ENCODE measurements around the gene VEPH1. TPM values are rescaled to one million over a fixed set of nuclear protein-coding genes. Genes with fewer than 3 reads are reported as not detected.

VEPH1 gene
- total RNA-seq, 1 donor from 2014 or later = 261 TPM

- DNase-seq (ENCODE audit: low read depth, low spot score) = no peak
These were observed 114.2 kb downstream of the VEPH1 start for GRCh38 chr3:157388976-157389375.

- no peak for DNase-seq (ENCODE audit: low read depth, low spot score)
These were observed 115.3 kb downstream of the VEPH1 start for GRCh38 chr3:157387708-157388435.

GRCh38 chr3:157384491-157384890, 118.7 kb downstream of the VEPH1 start:
- no peak for DNase-seq (ENCODE audit: low read depth, low spot score)

GRCh38 chr3:157384031-157384430, 119.2 kb downstream of the VEPH1 start:
- no peak for DNase-seq (ENCODE audit: low read depth, low spot score)

- no peak for DNase-seq (ENCODE audit: low read depth, low spot score)
These were observed 121.6 kb downstream of the VEPH1 start for GRCh38 chr3:157381606-157382005.

GRCh38 chr3:157379525-157380140, 123.6 kb downstream of the VEPH1 start:
- no peak for DNase-seq (ENCODE audit: low read depth, low spot score)

- DNase-seq (ENCODE audit: low read depth, low spot score) = no peak
These were observed 126.5 kb downstream of the VEPH1 start for GRCh38 chr3:157376603-157377300.

- peak; percentile 19 for DNase-seq (ENCODE audit: low read depth, low spot score)
These were observed 127.8 kb downstream of the VEPH1 start for GRCh38 chr3:157375342-157375986.

- DNase-seq (ENCODE audit: low read depth, low spot score) = no peak
These were observed 128.3 kb downstream of the VEPH1 start for GRCh38 chr3:157374933-157375332.

GRCh38 chr3:157373783-157374182, 129.4 kb downstream of the VEPH1 start:
- DNase-seq (ENCODE audit: low read depth, low spot score) = no peak

GRCh38 chr3:157370867-157371266, 132.3 kb downstream of the VEPH1 start:
- DNase-seq (ENCODE audit: low read depth, low spot score) = no peak

- DNase-seq (ENCODE audit: low read depth, low spot score) = no peak
These were observed 133.3 kb downstream of the VEPH1 start for GRCh38 chr3:157369727-157370421.

- DNase-seq (ENCODE audit: low read depth, low spot score) = no peak
These were observed 135.0 kb downstream of the VEPH1 start for GRCh38 chr3:157368171-157368570.

- DNase-seq (ENCODE audit: low read depth, low spot score) = no peak
These were observed 139.8 kb downstream of the VEPH1 start for GRCh38 chr3:157363393-157363792.

GRCh38 chr3:157362348-157362747, 140.9 kb downstream of the VEPH1 start:
- no peak for DNase-seq (ENCODE audit: low read depth, low spot score)

GRCh38 chr3:157360044-157360443, 143.2 kb downstream of the VEPH1 start:
- peak; percentile 94 for DNase-seq (ENCODE audit: low read depth, low spot score)

GRCh38 chr3:157356541-157356940, 146.7 kb downstream of the VEPH1 start:
- DNase-seq (ENCODE audit: low read depth, low spot score) = no peak

GRCh38 chr3:157355276-157355675, 147.9 kb downstream of the VEPH1 start:
- DNase-seq (ENCODE audit: low read depth, low spot score) = no peak

GRCh38 chr3:157354722-157355121, 148.5 kb downstream of the VEPH1 start:
- DNase-seq (ENCODE audit: low read depth, low spot score) = no peak

GRCh38 chr3:157354254-157354653, 149.0 kb downstream of the VEPH1 start:
- no peak for DNase-seq (ENCODE audit: low read depth, low spot score)

GRCh38 chr3:157353652-157354051, 149.6 kb downstream of the VEPH1 start:
- no peak for DNase-seq (ENCODE audit: low read depth, low spot score)

All from pulmonary artery endothelial cell (primary cell).